Stimulated activated effector memory CD8-positive, alpha-beta T cell treated with anti-CD3 and anti-CD28 coated beads, Interleukin-12 subunit alpha, Interleukin-12 subunit beta, amount 100 ng/mL, for 72 hours (primary cell): Measurements from ENCODE around the gene VRK3.
"Not testable (repeated sequence)": the region's sequence is repeated elsewhere in the genome, so short reads cannot be mapped to it uniquely, and the experiment has no call there.

Experiments
- ATAC-seq: fragments of 150-1000 bp; cut with Tn5 transposase; 2 replicates; pipeline ENCODE4 v1.10.0; 2021
- DNase-seq, 2 donors: peaks; one replicate each; pipeline ENCODE4 v3.0.0; 2021 to 2022; ENCODE audit warnings: low spot score in 2 of 2
- H3K27ac Mint-ChIP-seq: one replicate; pipeline ENCODE4 v1.8.0; 2022; ENCODE audit warnings: mild to moderate bottlenecking, mixed read lengths
- H3K36me3 Mint-ChIP-seq: one replicate; pipeline ENCODE4 v1.8.0; 2022; ENCODE audit warnings: mild to moderate bottlenecking, mixed read lengths
- H3K4me1 Mint-ChIP-seq: one replicate; pipeline ENCODE4 v1.8.0; 2022; ENCODE audit warnings: mixed read lengths
- H3K4me3 Mint-ChIP-seq: one replicate; pipeline ENCODE4 v1.8.0; 2022; ENCODE audit warnings: mild to moderate bottlenecking, mixed read lengths
- H3K9me3 Mint-ChIP-seq: one replicate; pipeline ENCODE4 v1.8.0; 2022; ENCODE audit warnings: mixed read lengths

VRK3 gene

DNA sequence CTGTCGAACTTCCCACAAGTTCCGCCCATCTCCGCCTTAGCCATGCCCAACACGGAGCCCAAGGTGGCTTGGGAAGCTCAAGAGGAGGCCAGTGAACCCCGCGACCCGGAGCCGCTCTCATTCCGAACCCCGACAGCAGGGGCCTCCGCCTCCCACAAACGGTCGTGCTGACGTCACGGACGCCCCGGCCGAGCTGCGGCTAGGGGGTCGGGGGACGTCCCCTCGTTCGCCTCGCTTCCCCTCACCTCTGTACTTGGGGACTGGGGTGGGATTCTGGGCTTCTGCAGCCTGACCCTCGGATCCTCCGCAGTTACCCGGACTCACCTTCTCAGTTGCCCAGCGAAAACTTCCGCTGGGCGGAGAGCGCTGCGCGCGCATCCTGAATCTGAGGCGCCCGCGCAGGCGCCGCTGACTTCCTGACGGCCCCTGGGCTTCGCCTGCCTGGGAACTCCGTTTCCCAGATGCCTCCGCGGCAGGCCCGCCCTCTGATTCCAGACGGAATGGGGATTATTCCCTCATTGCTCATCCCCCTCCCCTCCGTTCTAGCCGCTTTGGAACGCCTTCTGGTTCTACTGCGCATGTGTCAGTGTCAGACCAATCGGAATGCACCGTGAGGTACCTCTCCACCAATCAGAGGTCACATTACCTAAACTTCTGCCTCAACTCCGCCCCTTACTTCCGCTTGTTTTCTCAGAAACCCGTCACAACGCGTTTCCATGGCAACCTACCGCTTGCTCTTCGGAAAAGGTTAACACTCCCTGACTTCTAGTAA lies at the start of gene VRK3:
Gene VRK3 (minus strand): TSS at position 351 of the 772 bp plus-strand sequence. CDS start 9,210 bp downstream, outside the sequence.
- Mint-ChIP-seq H3K4me3 (peak within 1 kb of the TSS; percentile 96), H3K4me1 (peaks cover 55% of the 10 kb centered on the region), H3K9me3 (no peaks in the 10 kb centered on the region), H3K27ac (peak within 1 kb of the TSS; percentile 99), H3K36me3 (peaks cover 58% of the 10 kb centered on the region)
- ATAC-seq (peak; percentile 91), DNase-seq (peak; percentile 94 to 98)

GRCh38 chr19:50068382-50068781 lies 43.2 kb upstream of the VRK3 start:
- H3K4me3 Mint-ChIP-seq, H3K4me1 Mint-ChIP-seq, H3K27ac Mint-ChIP-seq, H3K36me3 Mint-ChIP-seq, DNase-seq, ATAC-seq, H3K9me3 Mint-ChIP-seq: not testable (repeated sequence)

- H3K4me1 Mint-ChIP-seq = no peaks in the 10 kb centered on the region
- ATAC-seq = no peak
- no peaks in the 10 kb centered on the region for H3K9me3 Mint-ChIP-seq
- H3K36me3 Mint-ChIP-seq = peaks cover 7% of the 10 kb centered on the region
- no peak for DNase-seq
- H3K27ac Mint-ChIP-seq = no peak overlapping the region
- no peak overlapping the region for H3K4me3 Mint-ChIP-seq
Observed at GRCh38 chr19:50067575-50067974, 42.4 kb upstream of the VRK3 start.

GRCh38 chr19:50065938-50066337 lies 40.8 kb upstream of the VRK3 start:
- no peaks in the 10 kb centered on the region for H3K4me1 Mint-ChIP-seq

GRCh38 chr19:50061650-50062049 lies 36.5 kb upstream of the VRK3 start:
- no peak for DNase-seq
- no peak for ATAC-seq
- no peaks in the 10 kb centered on the region for H3K36me3 Mint-ChIP-seq
- H3K4me3 Mint-ChIP-seq = no peak overlapping the region
- no peaks in the 10 kb centered on the region for H3K9me3 Mint-ChIP-seq
- no peak overlapping the region for H3K27ac Mint-ChIP-seq
- no peaks in the 10 kb centered on the region for H3K4me1 Mint-ChIP-seq

More at GRCh38 chr19:50065938-50066337, 40.8 kb upstream of the VRK3 start:
- no peak overlapping the region for H3K4me3 Mint-ChIP-seq
- H3K27ac Mint-ChIP-seq = no peak overlapping the region
- peaks cover 7% of the 10 kb centered on the region for H3K36me3 Mint-ChIP-seq
- no peaks in the 10 kb centered on the region for H3K9me3 Mint-ChIP-seq
- ATAC-seq = no peak
- no peak for DNase-seq

- H3K36me3 Mint-ChIP-seq = no peaks in the 10 kb centered on the region
- H3K27ac Mint-ChIP-seq = no peak overlapping the region
- DNase-seq = no peak
- H3K9me3 Mint-ChIP-seq = no peaks in the 10 kb centered on the region
- no peak overlapping the region for H3K4me3 Mint-ChIP-seq
- no peaks in the 10 kb centered on the region for H3K4me1 Mint-ChIP-seq
- no peak for ATAC-seq
Observed at GRCh38 chr19:50060107-50060506, 34.9 kb upstream of the VRK3 start.

DNA sequence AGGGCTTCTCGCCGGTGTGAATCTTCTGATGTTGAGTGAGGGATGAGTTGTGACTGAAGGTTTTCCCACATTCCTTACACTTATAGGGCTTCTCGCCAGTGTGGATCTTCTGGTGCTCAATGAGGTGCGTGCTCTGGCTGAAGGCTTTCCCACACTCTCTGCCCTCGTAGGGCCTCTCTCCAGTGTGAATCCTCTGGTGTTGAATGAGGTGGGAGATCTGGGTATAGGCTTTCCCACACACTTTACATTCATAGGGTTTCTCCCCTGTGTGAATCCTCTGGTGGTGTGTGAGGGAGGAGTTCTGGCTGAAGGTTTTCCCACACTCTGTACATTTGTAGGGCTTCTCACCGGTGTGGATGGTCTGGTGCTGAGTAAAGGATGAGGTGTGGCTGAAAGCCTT lies 33.9 kb upstream of the VRK3 start:
- Mint-ChIP-seq H3K4me3 (no peak overlapping the region), H3K9me3 (no peaks in the 10 kb centered on the region), H3K36me3 (no peaks in the 10 kb centered on the region), H3K4me1 (no peaks in the 10 kb centered on the region), H3K27ac (no peak overlapping the region)
- ATAC-seq (no peak), DNase-seq (no peak)

DNA sequence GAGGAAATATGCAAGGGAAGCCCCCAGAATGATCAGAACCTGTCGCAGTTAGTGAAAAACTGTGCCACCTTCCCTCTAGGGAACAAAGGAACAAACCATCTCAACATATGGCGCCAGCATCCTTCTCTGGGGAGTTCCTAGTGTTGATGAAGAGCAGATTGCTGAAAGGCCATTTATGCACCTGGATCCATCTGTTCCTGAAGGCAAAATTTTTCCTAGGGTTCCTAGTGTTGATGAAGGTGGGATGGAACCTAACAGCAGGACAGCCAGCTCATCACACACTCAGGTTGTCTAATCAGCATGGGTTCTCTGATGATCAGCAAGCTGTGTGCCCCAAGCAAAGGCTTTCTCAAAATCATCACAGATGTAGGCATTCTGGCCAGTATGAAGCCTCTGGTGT lies 33.3 kb upstream of the VRK3 start:
- Mint-ChIP-seq H3K27ac (no peak overlapping the region), H3K36me3 (no peaks in the 10 kb centered on the region)

DNA sequence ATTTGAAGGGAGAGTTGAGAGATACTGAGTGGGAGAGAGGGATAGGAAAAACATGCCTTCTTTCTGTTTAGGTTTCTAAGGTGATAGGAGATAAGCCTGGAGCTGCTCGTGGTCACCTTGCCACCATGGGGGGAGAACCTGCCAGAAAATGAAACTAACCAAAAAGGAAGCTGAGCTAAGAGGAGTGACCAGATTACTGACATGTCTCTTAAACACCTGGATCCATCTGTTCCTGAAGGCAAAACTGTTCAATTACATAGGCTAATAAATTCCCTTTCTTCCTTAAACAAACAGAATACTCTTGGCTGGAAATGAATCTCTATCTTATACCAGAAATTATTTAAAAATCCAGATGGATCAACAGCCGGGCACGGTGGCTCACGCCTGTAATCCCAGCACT lies 27.9 kb upstream of the VRK3 start:
- peaks cover 16% of the 10 kb centered on the region for H3K4me1 Mint-ChIP-seq
- H3K36me3 Mint-ChIP-seq = peaks cover 5% of the 10 kb centered on the region
- no peak overlapping the region for H3K4me3 Mint-ChIP-seq
- no peaks in the 10 kb centered on the region for H3K9me3 Mint-ChIP-seq
- DNase-seq (no peak), ATAC-seq (no peak)
- no peak overlapping the region for H3K27ac Mint-ChIP-seq

More for the DNA sequence above, 33.3 kb upstream of the VRK3 start:
- ATAC-seq (no peak), DNase-seq (no peak)
- no peaks in the 10 kb centered on the region for H3K4me1 Mint-ChIP-seq
- no peak overlapping the region for H3K4me3 Mint-ChIP-seq
- no peaks in the 10 kb centered on the region for H3K9me3 Mint-ChIP-seq

GRCh38 chr19:50051964-50052363 lies 26.8 kb upstream of the VRK3 start:
- Mint-ChIP-seq H3K4me1 (peaks cover 16% of the 10 kb centered on the region), H3K27ac (no peak overlapping the region), H3K36me3 (peaks cover 5% of the 10 kb centered on the region), H3K9me3 (no peaks in the 10 kb centered on the region), H3K4me3 (no peak overlapping the region)
- no peak for DNase-seq
- ATAC-seq = no peak

GRCh38 chr19:50051228-50051895 lies 26.2 kb upstream of the VRK3 start:
- peaks cover 10% of the 10 kb centered on the region for H3K36me3 Mint-ChIP-seq

DNA sequence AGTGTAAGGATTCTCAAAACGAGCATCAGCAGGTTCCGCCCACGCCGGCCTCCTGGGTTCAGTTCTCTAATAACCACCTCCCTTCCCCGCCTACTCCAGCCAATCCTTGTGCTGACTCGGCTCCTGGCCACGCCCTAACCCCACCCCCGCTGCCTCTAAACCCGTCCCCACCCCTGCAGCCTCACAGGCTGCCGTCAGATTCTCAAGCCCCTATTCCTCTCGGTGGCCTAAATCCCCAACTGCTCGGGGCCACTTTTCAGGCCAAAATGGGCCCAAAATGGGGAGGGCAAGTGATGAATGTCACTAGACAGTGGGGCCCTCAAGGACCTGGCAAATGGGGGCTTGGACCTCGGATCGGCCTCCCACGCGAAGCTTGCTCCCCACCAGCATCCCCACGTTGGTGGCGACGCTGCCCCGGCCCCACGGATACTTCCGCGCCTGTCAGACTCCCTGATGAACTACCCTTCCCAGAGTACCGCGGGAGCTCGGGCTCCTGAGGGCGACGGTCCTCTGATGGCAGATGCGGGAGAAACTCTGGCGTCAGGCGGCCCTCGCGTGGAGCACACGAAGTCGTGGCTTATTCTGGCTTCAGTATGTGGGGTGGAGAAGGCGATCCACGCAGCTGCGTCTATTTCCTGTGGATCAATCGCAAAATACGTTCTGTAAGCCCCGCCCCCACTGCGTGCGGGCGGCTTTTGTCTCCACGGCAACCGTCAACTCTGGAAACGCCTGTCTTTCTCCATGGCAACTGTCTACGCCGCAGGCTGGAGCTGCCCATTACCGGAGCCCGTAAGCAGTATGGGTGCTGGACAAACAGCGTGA lies 25.4 kb upstream of the VRK3 start:
- H3K9me3 Mint-ChIP-seq = peaks cover 3% of the 10 kb centered on the region
- peak overlapping the region; percentile 79 for H3K4me3 Mint-ChIP-seq
- H3K4me1 Mint-ChIP-seq = peaks cover 16% of the 10 kb centered on the region
- peak overlapping the region; percentile 67 for H3K27ac Mint-ChIP-seq
- H3K36me3 Mint-ChIP-seq = peaks cover 16% of the 10 kb centered on the region
- peak; percentile 48 to 76 for DNase-seq
- ATAC-seq = peak; percentile 91

More at GRCh38 chr19:50051228-50051895, 26.2 kb upstream of the VRK3 start:
- Mint-ChIP-seq H3K27ac (peak overlapping the region; percentile 67), H3K4me1 (peaks cover 16% of the 10 kb centered on the region), H3K4me3 (peak overlapping the region; percentile 79)
- DNase-seq, ATAC-seq, H3K9me3 Mint-ChIP-seq: not testable (repeated sequence)

DNA sequence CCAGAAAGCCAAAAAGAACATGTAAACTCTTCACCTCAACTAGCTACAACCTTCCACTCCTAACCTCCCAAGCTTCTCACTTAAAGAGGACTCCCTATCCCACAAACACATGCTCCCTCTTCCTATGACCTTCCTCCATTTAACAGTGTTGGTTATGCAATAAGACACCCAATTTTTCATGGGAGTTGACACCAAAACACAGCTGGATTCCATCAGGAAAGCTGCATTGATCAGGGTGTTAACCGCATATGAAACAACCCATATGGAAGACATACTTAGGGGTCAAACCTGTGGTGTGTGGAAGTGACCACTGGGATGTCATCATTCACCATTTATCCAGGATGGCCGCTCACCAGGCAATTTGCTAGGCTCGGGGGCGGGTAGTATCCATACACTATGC lies 22.5 kb upstream of the VRK3 start:
- peaks cover 19% of the 10 kb centered on the region for H3K4me1 Mint-ChIP-seq
- ATAC-seq (no peak), DNase-seq (no peak)
- H3K9me3 Mint-ChIP-seq = peaks cover 18% of the 10 kb centered on the region
- no peak overlapping the region for H3K27ac Mint-ChIP-seq
- H3K4me3 Mint-ChIP-seq = no peak overlapping the region
- peaks cover 45% of the 10 kb centered on the region for H3K36me3 Mint-ChIP-seq

- DNase-seq = peak; percentile 42 to 64
- H3K36me3 Mint-ChIP-seq = peaks cover 53% of the 10 kb centered on the region
- no peak overlapping the region for H3K27ac Mint-ChIP-seq
- H3K4me3 Mint-ChIP-seq = no peak overlapping the region
- ATAC-seq = no peak
- peaks cover 19% of the 10 kb centered on the region for H3K9me3 Mint-ChIP-seq
- H3K4me1 Mint-ChIP-seq = peaks cover 20% of the 10 kb centered on the region
Observed at GRCh38 chr19:50046649-50047503, 21.7 kb upstream of the VRK3 start.
